ENCODE results near the gene CFAP97.
"Not testable (repeated sequence)": the region's sequence is repeated elsewhere in the genome, so short reads cannot be mapped to it uniquely, and the experiment has no call there.

CFAP97 gene

GRCh38 chr4:185137233-185137925 is 66.4 kb downstream of the CFAP97 start:
- DNase-seq: no peak

- DNase-seq: peak; percentile 4 to 29
Observed at GRCh38 chr4:185134307-185134869, 69.4 kb downstream of the CFAP97 start.

GRCh38 chr4:185128272-185129119 is 75.3 kb downstream of the CFAP97 start:
- DNase-seq: no peak

- DNase-seq: no peak
Observed at GRCh38 chr4:185127021-185127925, 76.5 kb downstream of the CFAP97 start.

GRCh38 chr4:185124006-185124405 is 79.8 kb downstream of the CFAP97 start:
- no peak for DNase-seq

- DNase-seq: no peak
Observed at GRCh38 chr4:185122681-185123345, 81.0 kb downstream of the CFAP97 start.

- DNase-seq: no peak
Observed at GRCh38 chr4:185120631-185120946, 83.2 kb downstream of the CFAP97 start.

GRCh38 chr4:185119927-185120630 is 83.7 kb downstream of the CFAP97 start:
- no peak for DNase-seq

- not testable (repeated sequence) for DNase-seq
Observed at GRCh38 chr4:185119467-185119866, 84.3 kb downstream of the CFAP97 start.

- no peak for DNase-seq
Observed at GRCh38 chr4:185118876-185119275, 84.9 kb downstream of the CFAP97 start.

- DNase-seq: no peak
Observed at GRCh38 chr4:185117300-185117934, 86.4 kb downstream of the CFAP97 start.

GRCh38 chr4:185115827-185116232 is 88.0 kb downstream of the CFAP97 start:
- no peak for DNase-seq

- no peak for DNase-seq
Observed at GRCh38 chr4:185113340-185113739, 90.5 kb downstream of the CFAP97 start.

- DNase-seq: no peak
Observed at GRCh38 chr4:185112104-185112503, 91.7 kb downstream of the CFAP97 start.

GRCh38 chr4:185110375-185110823 is 93.4 kb downstream of the CFAP97 start:
- no peak for DNase-seq

- no peak for DNase-seq
Observed at GRCh38 chr4:185109736-185110135, 94.1 kb downstream of the CFAP97 start.
